WTC11 (cell line): ENCODE data around the gene MAP6. TPM values are rescaled to one million over a fixed set of nuclear protein-coding genes. Genes with fewer than 3 reads are reported as not detected.

ENCODE experiments used
- ATAC-seq: fragments of 200-7000 bp; cut with Tn5 transposase; 2 replicates; pipeline ENCODE4 v1.10.0; 2021; ENCODE audit warnings: mild to moderate bottlenecking, moderate library complexity
- CTCF ChIA-PET: fragments of 300-600 bp; sonication (Branson Sonifier 250); formaldehyde crosslinking; loops from one replicate; lab custom pipeline; 2021; ENCODE audit warnings: antibody characterized with exemption; lab: Charles Lee
- POLR2A ChIA-PET: fragments of 350-600 bp; sonication (Branson Sonifier 250); formaldehyde crosslinking; loops from one replicate; lab custom pipeline; 2021; ENCODE audit warnings: antibody characterized with exemption; lab: Charles Lee
- DNase-seq: peaks from one replicate; pipeline ENCODE4 v3.0.0; 2021; ENCODE audit warnings: low spot score
- H3K27ac Mint-ChIP-seq: 2 replicates; pipeline ENCODE4 v1.8.0; 2021; ENCODE audit warnings: mixed read lengths
- H3K27me3 Mint-ChIP-seq: 2 replicates; pipeline ENCODE4 v1.8.0; 2021; ENCODE audit warnings: low read depth, mild to moderate bottlenecking, moderate library complexity, mixed read lengths
- H3K36me3 Mint-ChIP-seq: 2 replicates; pipeline ENCODE4 v1.8.0; 2021; ENCODE audit warnings: mixed read lengths
- H3K4me1 Mint-ChIP-seq: 2 replicates; pipeline ENCODE4 v1.8.0; 2022; ENCODE audit warnings: mixed read lengths
- H3K4me3 Mint-ChIP-seq: 2 replicates; pipeline ENCODE4 v1.8.0; 2021; ENCODE audit warnings: mild to moderate bottlenecking, moderate library complexity, mixed read lengths
- H3K9me3 Mint-ChIP-seq: 2 replicates; pipeline ENCODE4 v1.8.0; 2021; ENCODE audit warnings: mixed read lengths
- CBFB ChIP-seq: sonication (generic); formaldehyde crosslinking; IDR thresholded peaks from 2 replicates; pipeline ENCODE4 v1.8.1; 2022; ENCODE audit warnings: mild to moderate bottlenecking, low read depth, missing genetic modification reagents
- CDX4 ChIP-seq: fragments of 250-450 bp; sonication (Bioruptor Pico); IDR thresholded peaks from 2 replicates; pipeline ENCODE4 v1.9.0; 2021; ENCODE audit warnings: moderate library complexity, mild to moderate bottlenecking, inconsistent platforms, borderline replicate concordance
- CREM ChIP-seq: sonication (generic); formaldehyde crosslinking; IDR thresholded peaks from 2 replicates; pipeline ENCODE4 v1.8.1; 2022; ENCODE audit warnings: mild to moderate bottlenecking, missing genetic modification reagents, moderate library complexity
- EMX1 ChIP-seq: fragments of 250-450 bp; sonication (Bioruptor Pico); IDR thresholded peaks from 2 replicates; pipeline ENCODE4 v1.8.0; 2021; ENCODE audit warnings: mild to moderate bottlenecking
- ERG ChIP-seq: fragments of 250-450 bp; sonication (Bioruptor Pico); IDR thresholded peaks from 2 replicates; pipeline ENCODE4 v1.8.0; 2021; ENCODE audit warnings: mild to moderate bottlenecking
- FOXP4 ChIP-seq: sonication (generic); formaldehyde crosslinking; IDR thresholded peaks from 2 replicates; pipeline ENCODE4 v1.8.0; 2022; ENCODE audit warnings: mild to moderate bottlenecking, missing genetic modification reagents
- GTF2I ChIP-seq: fragments of 250-450 bp; sonication (Bioruptor Pico); conservative IDR thresholded peaks from 2 replicates; pipeline ENCODE4 v1.4.0; 2021; ENCODE audit warnings: mild to moderate bottlenecking
- IRF1 ChIP-seq: sonication (generic); formaldehyde crosslinking; IDR thresholded peaks from 2 replicates; pipeline ENCODE4 v1.8.0; 2023; ENCODE audit warnings: missing genetic modification reagents
- MLX ChIP-seq: sonication (generic); formaldehyde crosslinking; IDR thresholded peaks from 2 replicates; pipeline ENCODE4 v1.8.1; 2023; ENCODE audit warnings: mild to moderate bottlenecking, missing genetic modification reagents, moderate library complexity
- RELA ChIP-seq: sonication (generic); formaldehyde crosslinking; IDR thresholded peaks from 2 replicates; pipeline ENCODE4 v1.8.1; 2022; ENCODE audit warnings: missing genetic modification reagents, mild to moderate bottlenecking, borderline replicate concordance
- SMAD3 ChIP-seq: sonication (generic); formaldehyde crosslinking; IDR thresholded peaks from 2 replicates; pipeline ENCODE4 v1.8.0; 2022; ENCODE audit warnings: missing genetic modification reagents, mild to moderate bottlenecking, borderline replicate concordance
- USF2 ChIP-seq: sonication (generic); formaldehyde crosslinking; IDR thresholded peaks from 2 replicates; pipeline ENCODE4 v1.8.1; 2023; ENCODE audit warnings: mild to moderate bottlenecking, missing genetic modification reagents, moderate library complexity
- ZNF138 ChIP-seq: sonication (generic); formaldehyde crosslinking; conservative IDR thresholded peaks from 2 replicates; pipeline ENCODE4 v1.8.1; 2022; ENCODE audit warnings: mild to moderate bottlenecking, moderate library complexity, missing genetic modification reagents
- ZNF219 ChIP-seq: sonication (generic); formaldehyde crosslinking; IDR thresholded peaks from 2 replicates; pipeline ENCODE4 v1.8.0; 2023; ENCODE audit warnings: missing genetic modification reagents, mild to moderate bottlenecking, borderline replicate concordance
- ZNF263 ChIP-seq: sonication (generic); formaldehyde crosslinking; IDR thresholded peaks from 2 replicates; pipeline ENCODE4 v1.8.1; 2022; ENCODE audit warnings: low read depth, mild to moderate bottlenecking, moderate library complexity, missing genetic modification reagents
- ZNF281 ChIP-seq: sonication (generic); formaldehyde crosslinking; IDR thresholded peaks from 2 replicates; pipeline ENCODE4 v1.8.0; 2023; ENCODE audit warnings: mild to moderate bottlenecking, missing genetic modification reagents
- ZNF512 ChIP-seq: sonication (generic); formaldehyde crosslinking; IDR thresholded peaks from 2 replicates; pipeline ENCODE4 v1.8.1; 2022; ENCODE audit warnings: missing genetic modification reagents, borderline replicate concordance
- ZNF532 ChIP-seq: fragments of 250-450 bp; sonication (Bioruptor Pico); IDR thresholded peaks from 2 replicates; pipeline ENCODE4 v1.9.0; 2021; ENCODE audit warnings: mild to moderate bottlenecking, borderline replicate concordance
- ZNF671 ChIP-seq: fragments of 250-450 bp; sonication (Bioruptor Pico); IDR thresholded peaks from 2 replicates; pipeline ENCODE4 v1.8.0; 2021; ENCODE audit warnings: mild to moderate bottlenecking
- total RNA-seq: library from RNA; stranded (reverse); gene quantifications from 3 replicates; pipeline ENCODE4 v1.2.3, GENCODE V29; 2021

The MAP6 gene
- total RNA-seq, 1 experiment from 2014 or later, result 0.90 TPM

- peaks cover 5% of the 10 kb centered on the region; the same call in 1 of the 2 replicates for H3K36me3 Mint-ChIP-seq
- H3K4me1 Mint-ChIP-seq, result no peaks in the 10 kb centered on the region
- TF ChIP-seq ZNF263 (CRISPR knock-in tag) (no peak), MLX (CRISPR knock-in tag) (no peak), ZNF219 (CRISPR knock-in tag) (no peak), EMX1 (CRISPR knock-in tag) (no peak), IRF1 (CRISPR knock-in tag) (no peak), SMAD3 (no peak), CREM (CRISPR knock-in tag) (no peak), CBFB (no peak), ZNF138 (no peak), CDX4 (CRISPR knock-in tag) (no peak), ERG (CRISPR knock-in tag) (no peak)
- TF ChIP-seq, all 79 proteins: peak for 0
- ChIA-PET POLR2A (no interaction called here), CTCF (interaction anchor here (0.8 to 3.3 kb wide), 5 partner anchors 27 to 1020 kb away, joined by 3 to 11 read pairs (median 4); no protein-coding TSS in a partner anchor)
- H3K9me3 Mint-ChIP-seq, result peaks cover 20% of the 10 kb centered on the region
- no peak overlapping the region for H3K27ac Mint-ChIP-seq
- ATAC-seq (no peak), DNase-seq (no peak)
- H3K27me3 Mint-ChIP-seq, result peaks cover 27% of the 10 kb centered on the region
- H3K4me3 Mint-ChIP-seq, result no peak overlapping the region
These were observed 9.9 kb upstream of the MAP6 start for GRCh38 chr11:75678620-75679259.

GRCh38 chr11:75677909-75678308 is 9.1 kb upstream of the MAP6 start:
- H3K36me3 Mint-ChIP-seq, result peaks cover 5% of the 10 kb centered on the region; the same call in 1 of the 2 replicates
- DNase-seq (no peak), ATAC-seq (no peak)
- H3K27ac Mint-ChIP-seq, result no peak overlapping the region
- ChIA-PET POLR2A (no interaction called here), CTCF (interaction anchor here (0.6 to 3.3 kb wide), 6 partner anchors 28 to 1527 kb away, joined by 3 to 11 read pairs (median 4); no protein-coding TSS in a partner anchor)
- H3K27me3 Mint-ChIP-seq, result peaks cover 25% of the 10 kb centered on the region
- H3K9me3 Mint-ChIP-seq, result peaks cover 24% of the 10 kb centered on the region
- H3K4me3 Mint-ChIP-seq, result no peak overlapping the region
- H3K4me1 Mint-ChIP-seq, result no peaks in the 10 kb centered on the region
- TF ChIP-seq RELA (CRISPR knock-in tag), result no peak
- no peak for TF ChIP-seq ZNF532 (CRISPR knock-in tag)
- no peak for TF ChIP-seq ZNF671
- no peak for TF ChIP-seq USF2
- no peak for TF ChIP-seq ZNF281 (CRISPR knock-in tag)
- TF ChIP-seq GTF2I (CRISPR knock-in tag), result no peak
- TF ChIP-seq ZNF512 (CRISPR knock-in tag), result no peak
- TF ChIP-seq CREM (CRISPR knock-in tag), result no peak
- no peak for TF ChIP-seq FOXP4 (CRISPR knock-in tag)
